GM19239 (cell line): ENCODE data around the gene MAN1A2.
"Not testable (repeated sequence)": the region's sequence is repeated elsewhere in the genome, so short reads cannot be mapped to it uniquely, and the experiment has no call there.

Experiments
- DNase-seq: peaks from one replicate; pipeline ENCODE4 v3.0.0; 2011; ENCODE audit warnings: low spot score; ENCODE audit not compliant: insufficient read length
- FAIRE-seq: peaks from 2 replicates; lab custom pipeline; 2011; peaks lifted over from hg19 to GRCh38; lab: Jason Lieb, UNC

MAN1A2 gene

DNA sequence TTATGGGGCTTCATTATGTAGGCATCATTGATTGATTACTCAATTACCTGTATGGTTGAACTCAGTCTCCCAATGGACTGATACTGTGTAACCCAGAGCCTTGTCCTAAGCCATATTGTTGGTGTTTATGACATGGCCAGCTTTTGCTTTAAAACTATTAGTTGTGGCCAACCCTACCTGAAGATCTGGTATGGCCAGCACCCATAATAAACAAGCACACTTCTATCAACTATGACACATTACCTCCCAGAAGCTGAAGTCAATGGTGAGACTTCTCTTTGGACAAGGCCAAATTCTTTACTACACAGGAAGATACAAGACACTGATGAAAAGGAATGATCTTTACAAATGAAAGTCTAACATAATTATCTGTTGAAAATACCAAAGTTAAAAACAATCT lies 28.8 kb downstream of the MAN1A2 start:
- peak; percentile 11 for FAIRE-seq
- DNase-seq: no peak

DNA sequence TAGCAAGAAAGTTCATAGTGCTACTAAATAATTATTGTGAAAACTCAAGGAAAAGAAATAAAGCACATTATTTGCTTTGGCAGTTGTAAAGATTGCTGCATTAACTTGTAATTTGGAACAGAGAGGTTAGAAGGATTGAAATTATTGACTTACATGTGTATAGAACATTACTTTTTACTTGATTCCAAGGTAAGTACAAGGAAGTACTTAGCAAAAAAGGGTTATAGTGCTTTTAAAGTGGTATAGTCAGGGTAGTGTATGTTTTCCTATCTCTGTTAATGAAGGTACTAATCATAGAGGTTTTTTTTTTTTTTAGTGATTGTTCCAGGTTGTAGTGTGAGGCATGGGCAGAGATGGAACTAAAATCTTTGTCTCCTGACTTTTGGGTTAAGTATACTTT lies 29.4 kb downstream of the MAN1A2 start:
- no peak for DNase-seq
- no peak for FAIRE-seq

DNA sequence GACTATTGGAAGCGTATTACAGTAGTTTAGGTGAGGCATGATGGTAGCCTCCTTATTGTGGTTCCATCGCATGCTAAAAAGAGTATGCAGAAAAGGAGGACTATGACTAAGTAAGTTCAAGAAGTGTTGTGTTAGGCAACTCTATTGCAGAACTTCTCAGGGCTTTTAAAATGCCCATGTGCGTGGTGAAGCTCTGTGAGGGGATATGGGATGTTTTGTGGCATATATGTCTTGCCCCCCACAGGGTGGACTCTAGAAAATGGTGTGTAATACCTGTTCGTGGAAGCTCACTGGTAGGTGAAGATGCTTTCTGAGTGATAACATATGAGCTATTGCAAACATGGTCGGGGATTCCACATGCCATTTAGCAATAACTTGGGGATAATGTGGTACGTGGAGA lies 31.7 kb downstream of the MAN1A2 start:
- FAIRE-seq (no peak), DNase-seq (no peak)

DNA sequence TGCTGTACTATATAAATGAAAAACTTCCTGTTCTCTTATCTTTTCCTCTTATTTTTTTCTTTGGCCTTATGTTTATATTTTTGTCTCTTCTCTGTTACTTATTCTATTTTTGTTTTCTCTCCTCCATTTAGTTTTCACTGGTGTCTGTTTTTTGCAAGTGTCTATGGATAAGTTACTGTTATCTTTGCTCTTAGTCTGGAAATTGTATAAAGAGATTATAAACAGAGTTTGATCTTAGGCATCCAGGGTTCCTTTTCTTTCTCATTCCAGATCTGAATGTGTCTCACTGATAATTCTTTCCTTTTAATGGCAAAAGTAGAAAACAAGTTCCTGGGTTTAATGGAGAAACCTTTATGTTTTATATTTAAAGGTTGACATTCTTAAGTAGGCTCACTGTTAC lies 34.5 kb downstream of the MAN1A2 start:
- DNase-seq (no peak), FAIRE-seq (no peak)

DNA sequence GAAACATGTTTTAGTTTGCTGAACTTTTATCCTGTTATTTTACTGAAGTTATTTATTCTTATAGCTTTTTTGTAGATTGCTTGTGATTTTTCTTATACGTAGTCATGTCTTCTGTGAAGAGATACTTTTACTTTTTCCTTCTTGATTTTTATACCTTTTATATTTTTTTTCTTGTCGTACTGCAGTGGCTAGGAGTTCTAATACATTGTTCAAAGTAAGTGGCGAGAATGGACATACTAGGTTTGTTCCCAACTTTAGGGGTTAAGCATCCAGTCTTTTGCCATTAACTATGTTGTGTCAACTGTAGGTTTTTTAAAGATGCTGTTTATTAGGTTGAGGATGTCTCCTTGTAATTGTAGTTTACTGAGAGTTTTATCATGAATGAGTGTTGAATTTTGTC lies 36.3 kb downstream of the MAN1A2 start:
- FAIRE-seq (no peak), DNase-seq (no peak)

DNA sequence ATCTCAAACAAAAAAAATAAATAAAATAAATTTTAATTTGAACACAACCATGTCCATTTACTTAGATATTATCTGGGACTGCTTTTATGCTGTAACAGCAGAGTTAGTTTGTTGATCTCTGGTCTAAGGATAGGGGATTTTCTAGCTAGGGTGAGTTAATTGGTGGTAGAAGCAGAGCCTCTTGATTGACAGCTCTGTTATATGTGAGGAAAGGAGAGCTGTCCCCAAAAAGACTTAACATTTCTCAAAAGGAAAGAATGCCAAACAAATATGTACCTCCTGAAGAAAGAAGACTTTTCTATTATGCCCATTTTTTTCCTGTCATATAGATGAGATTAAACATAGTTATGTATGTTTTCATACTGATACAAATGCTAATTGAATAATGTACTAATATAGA lies 37.8 kb downstream of the MAN1A2 start:
- no peak for DNase-seq
- no peak for FAIRE-seq

DNA sequence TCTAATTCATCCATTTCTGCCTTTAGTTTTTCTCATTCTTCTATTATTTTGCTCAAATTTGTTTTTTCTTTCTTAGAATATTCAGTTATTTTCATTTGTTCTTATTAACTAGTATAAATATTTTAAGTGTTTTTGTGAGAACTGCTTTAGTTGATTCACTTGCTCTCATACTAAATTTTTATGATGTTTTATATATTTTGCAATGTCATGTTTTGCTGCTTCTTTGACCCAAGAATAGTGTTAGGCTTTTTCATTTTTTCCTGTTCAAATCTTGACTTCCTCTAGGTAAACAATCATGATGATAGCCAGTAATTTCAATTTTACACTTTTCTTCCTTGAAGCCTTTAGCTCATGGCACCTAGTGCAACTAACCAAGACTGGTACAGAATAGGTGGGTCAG lies 45.2 kb downstream of the MAN1A2 start:
- DNase-seq (no peak), FAIRE-seq (no peak)

DNA sequence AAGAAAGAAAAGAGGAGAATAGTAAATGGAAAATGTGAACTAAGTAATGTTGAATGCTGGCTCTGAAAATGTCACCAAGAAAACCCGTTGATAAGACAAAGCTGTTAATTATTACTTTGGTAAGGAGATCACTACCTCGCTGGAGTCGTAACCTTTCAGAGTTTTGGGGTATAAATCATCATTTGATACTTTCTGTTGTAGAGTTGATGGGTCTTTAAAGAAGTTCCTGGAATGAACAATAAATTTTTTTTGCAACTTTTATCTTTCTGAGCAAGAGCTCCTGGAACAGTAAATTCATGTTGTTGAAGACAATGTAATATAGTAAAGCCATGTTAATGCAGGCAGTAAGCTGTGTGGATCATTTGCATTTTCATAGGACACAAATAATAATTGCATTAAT lies 46.2 kb downstream of the MAN1A2 start:
- no peak for FAIRE-seq
- DNase-seq: no peak

DNA sequence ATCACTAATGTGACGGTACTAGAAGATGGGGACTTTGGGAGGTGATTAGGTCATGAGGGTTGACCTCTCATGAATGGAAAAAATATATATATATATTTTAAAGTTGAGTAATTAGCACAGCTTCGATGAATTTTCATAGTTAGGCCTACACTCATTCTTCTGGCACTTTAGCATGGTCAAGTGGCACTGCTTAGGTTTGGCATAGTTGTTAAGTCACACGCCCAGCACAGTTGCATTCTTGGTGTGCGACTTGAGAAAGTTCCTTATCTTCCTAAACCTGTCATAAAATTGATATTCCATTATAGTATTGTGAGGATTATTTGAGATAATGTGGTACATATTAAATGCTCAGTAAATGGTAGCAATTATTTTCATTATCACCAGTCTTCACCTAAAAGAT lies 47.7 kb downstream of the MAN1A2 start:
- DNase-seq: no peak
- no peak for FAIRE-seq

DNA sequence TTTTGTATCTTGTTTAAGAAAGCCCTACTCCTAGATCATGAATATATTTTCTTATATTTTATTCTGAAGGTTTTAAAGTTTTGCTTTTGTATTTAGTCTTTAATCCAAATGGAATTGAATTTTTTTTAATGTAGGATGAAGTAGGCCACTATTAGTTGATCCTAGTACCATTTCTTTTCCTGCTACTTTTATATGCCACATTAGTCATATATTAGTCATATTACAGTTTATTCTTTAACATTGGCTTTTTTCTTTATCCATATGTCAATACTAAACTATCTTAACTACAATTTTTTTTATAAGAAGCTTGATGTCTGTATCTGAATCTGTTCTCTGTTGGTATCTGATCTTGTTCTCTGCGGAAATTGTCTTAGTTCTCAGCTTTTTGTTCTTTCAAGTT lies 48.8 kb downstream of the MAN1A2 start:
- no peak for DNase-seq

DNA sequence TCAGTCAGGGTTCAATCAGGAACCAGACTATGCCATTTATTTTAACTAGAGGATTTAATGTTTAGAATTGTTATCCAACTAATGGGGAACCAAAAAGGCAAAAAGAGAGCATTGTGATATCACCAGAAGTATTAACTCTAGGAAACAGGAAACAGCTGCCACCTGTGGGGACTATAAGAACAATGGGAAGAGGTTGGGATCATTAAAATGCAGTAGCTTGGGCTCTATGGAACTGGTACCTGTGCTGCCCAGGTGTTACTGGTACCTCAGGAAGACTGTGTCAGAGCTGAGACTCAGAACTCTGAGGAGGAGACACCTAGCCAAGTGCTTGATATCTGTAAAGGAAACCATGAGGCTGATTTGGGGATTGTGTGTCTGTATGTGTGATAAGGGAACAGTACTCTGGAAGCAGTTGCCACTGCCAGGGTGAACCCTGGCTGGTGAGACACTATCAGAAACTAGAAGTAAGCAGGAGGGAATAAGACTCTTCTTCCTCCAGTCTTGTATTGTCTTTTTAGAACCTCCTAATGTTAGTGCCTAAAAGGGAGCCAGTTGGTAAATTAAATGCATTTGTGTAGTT lies 49.4 kb downstream of the MAN1A2 start:
- no peak for DNase-seq
- FAIRE-seq: no peak

More for the DNA sequence above, 48.8 kb downstream of the MAN1A2 start:
- FAIRE-seq: no peak

DNA sequence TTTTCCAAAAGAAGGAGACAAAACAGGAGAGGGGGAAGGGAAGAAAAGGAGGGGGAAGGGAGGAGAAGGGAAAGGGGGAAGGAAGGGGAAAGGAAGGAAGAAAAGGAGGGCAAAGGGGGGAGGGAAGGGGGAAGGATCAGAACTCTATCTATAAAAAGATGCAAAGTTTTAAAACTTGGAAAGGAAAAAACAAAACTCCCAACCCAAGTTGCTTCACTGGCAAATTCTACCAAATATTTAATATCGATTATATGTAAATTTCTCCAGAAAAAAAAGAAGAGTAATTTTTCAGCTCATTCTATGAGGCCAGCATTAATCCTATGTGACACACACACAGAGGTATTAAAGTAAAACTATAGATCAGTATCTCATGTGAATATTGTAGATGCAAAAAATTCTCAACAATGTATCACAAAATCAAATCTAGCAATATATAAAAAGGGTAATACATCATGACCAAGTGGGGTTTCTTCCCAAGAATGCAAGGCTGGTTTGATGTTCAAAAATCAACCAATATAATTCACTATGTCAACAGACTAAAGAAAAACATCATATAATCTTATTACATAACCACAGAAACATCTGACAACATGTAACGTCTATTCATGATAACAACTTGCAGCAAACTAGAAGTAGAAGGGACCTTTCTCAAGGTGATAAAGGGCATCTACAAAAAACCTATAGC lies 57.9 kb downstream of the MAN1A2 start:
- no peak for FAIRE-seq
- DNase-seq: no peak

DNA sequence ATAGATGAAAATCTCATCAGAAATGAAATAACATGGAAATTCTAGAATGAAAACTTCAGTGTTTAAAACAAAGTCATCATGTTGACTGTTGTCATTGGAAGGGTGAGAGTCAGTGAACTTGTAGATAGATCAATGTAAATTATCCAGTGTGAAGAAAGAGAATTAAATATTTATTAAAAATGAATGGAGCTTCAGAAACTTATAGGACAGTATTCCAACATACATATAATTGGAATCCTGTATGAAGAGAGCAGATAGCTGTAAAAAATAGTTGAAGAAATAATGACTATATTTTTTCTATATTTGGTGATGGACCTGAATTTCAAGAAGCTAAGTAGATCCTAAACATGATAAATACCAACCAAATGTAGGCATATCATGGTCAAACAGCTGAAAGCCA lies 60.0 kb downstream of the MAN1A2 start:
- FAIRE-seq (no peak), DNase-seq (no peak)

DNA sequence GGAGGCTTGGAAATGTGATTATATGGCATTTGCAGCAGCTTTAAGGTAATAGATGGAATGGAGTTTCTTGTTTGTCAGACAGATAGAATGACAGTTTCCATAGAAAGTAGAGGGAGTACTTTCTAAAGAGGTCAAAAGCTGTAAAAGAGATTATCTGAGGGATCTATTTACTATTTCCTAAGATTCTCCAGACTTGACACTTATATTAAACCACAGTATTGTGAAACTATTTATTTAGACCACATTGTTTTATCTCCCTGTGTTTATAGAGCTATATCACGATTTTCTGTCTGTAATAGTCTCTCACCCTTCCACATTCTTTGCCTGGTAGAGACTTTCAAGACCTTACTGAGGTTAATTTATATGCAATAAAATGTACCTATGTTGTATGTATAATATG lies 66.7 kb downstream of the MAN1A2 start:
- DNase-seq (no peak), FAIRE-seq (no peak)

DNA sequence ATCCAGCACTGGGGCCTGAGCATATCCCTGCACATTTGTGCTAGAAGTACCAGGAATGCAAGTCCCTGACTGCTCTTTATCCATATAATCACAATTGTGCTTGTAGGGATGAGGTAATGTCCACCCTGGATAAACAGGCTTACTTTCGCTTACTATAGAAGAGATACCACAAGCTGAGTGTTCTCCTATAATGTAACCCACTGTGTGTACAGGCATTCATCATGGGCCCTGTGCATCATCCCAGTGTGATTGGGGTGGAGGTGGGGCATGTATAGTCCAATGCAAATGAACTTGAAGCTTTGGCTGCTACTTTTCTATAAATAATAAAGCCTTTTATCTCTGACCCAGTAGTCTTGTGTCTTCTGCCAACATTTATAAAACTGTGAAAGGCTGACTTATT lies 69.3 kb downstream of the MAN1A2 start:
- no peak for FAIRE-seq
- no peak for DNase-seq

DNA sequence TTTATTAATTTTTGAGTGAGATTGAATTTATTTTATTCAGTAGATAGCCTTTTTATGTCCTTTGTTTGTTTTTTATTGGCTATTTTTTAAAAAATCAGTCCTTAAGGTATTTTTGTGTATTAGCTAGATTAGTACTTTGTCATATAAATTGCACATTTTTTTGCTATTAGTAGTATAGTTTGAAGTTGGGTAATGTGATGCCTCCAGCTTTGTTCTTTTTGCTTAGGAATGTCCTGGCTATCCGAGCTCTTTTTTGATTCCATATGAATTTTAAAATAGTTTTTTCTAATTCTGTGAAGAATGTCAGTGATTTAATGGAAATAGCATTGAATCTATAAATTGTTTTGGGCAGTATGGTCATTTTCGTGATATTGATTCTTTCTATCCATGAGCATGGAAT lies 80.4 kb downstream of the MAN1A2 start:
- FAIRE-seq (no peak), DNase-seq (no peak)

DNA sequence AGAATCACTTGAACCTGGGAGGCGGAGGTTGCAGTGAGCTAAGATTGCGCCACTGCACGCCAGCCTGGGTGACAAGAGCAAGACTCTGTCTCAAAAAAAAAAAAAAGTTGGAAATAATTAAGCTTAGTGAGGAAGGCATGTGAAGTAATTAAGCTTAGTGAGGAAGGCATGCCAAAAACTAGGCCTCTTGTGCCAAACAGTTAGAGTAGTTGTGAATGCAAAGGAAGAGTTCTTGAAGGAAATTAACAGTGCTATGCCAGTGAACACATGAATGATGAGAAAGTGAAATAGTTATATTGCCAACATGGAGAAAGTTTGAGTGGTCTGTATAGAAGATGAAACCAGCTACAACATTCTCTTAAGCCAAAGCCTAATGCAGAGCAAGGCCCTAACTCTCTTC lies 85.0 kb downstream of the MAN1A2 start:
- FAIRE-seq (no peak), DNase-seq (no peak)

DNA sequence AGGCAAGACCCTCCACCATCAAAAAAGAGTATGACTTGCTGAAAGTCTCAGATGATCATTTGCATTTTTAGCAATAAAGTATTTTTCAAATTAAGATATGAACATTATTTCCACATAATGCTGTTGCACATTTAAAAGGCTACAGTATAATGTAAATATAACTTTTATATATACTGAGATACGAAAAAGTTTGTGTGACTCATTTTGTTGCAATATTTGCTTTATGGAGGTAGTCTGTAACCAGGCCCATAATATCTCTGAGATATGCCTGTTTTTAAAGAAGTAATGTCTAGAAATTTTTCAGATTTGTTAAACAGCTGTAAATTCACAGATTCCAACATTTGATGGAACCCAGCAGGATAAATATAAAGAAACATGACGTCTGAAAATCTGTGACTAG lies 86.7 kb downstream of the MAN1A2 start:
- DNase-seq (no peak), FAIRE-seq (no peak)

DNA sequence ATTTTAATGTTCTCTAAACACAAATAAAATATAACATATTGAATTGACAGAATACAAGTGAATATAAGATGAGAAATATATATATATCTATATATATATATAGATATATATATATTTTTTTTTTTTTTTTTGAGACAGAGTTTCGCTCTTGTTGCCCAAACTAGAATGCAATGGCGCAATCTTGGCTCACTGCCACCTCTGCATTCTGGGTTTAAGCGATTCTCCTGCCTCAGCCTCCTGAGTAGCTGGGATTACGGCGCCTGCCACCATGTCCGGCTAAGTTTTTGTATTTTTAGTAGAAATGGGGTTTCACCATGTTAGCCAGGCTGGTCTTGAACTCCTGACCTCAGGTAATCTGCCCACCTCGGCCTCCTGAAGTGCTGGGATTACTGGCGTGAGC lies 91.2 kb downstream of the MAN1A2 start:
- not testable (repeated sequence) for DNase-seq, FAIRE-seq

DNA sequence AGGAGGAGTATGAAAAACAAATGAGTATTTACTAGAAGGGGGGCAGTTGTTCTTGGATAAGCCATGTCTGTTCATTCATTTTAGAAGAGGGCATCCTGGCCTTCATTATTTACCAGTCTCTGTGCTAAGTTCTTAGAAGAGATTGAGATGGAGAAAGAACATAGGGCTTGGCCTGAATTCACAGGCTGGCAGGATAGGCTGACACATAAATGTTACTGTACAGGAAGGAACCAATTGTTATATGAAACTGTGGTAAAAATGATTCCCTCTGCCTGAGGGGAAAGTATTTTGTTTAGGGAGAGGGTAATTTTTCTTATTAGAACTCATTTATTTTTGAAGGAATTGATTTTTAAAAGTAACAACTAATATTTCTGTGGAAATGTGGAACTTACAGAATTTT lies 99.5 kb downstream of the MAN1A2 start:
- peak; percentile 55 for FAIRE-seq

DNA sequence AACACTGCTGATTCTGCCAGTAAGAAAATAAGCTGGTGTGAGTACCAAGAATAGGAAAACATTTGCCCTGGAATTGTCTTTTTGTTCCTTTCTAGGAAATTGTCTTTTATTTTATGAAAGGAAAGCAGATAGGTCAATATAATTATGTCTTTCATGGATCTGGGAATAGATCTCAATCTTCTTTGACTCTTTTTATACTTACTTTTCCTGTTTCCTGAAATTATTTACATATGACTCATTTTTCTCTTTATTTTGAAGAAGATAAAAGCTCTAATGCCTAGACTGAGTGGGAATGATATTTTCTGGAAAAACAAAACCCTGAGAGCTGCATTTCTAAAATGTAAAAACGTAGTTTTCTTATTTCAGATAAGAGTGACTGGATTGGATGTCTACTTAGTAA lies 100.1 kb downstream of the MAN1A2 start:
- DNase-seq (no peak), FAIRE-seq (no peak)

More for the DNA sequence above, 99.5 kb downstream of the MAN1A2 start:
- DNase-seq: no peak

DNA sequence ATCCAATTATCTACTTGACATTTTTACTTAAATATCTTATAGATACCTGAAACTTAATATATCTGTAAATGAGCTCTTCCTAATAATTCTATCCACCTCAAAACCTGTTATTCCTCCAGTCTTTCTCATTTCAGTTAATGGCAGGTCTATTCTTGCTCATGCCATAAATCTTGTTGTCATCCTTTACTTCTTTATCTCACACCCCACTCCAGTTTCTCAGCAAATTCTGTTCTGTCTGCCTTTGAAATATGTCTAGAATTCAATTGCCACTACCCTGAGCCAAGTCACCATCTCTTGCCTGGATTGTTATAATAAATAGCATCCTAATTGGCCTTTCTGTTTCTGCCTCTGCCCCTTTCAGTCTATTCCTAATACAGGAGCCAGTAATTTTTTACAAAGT lies 105.8 kb downstream of the MAN1A2 start:
- FAIRE-seq: no peak
- no peak for DNase-seq
